ENCODE data around the gene PRR13.
"Not testable (repeated sequence)": the region's sequence is repeated elsewhere in the genome, so short reads cannot be mapped to it uniquely, and the experiment has no call there.

PRR13 gene

GRCh38 chr12:53441040-53441833 lies at the start of gene PRR13:
Gene PRR13 (plus strand): TSS chr12:53441734. CDS start chr12:53442715, 981 bp downstream.
- peak; percentile 98 for DNase-seq (ENCODE audit: low spot score)

DNA sequence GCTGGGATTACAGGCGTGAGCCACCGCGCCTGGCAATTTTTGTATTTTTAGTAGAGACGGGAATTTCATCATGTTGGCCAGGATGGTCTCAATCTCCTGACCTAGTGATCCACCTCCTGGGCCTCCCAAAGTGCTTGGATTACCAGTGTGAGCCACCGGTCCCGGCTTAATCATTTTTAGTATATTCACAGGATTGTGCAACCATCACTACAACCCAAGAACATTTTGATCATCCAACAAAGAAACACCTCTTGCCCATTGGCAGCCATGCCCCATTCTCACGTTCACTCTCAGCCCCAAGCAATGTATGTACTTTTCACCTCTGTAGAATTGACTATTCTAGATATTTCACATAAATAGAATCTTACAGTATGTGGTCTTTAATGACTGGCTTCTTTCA lies 41.6 kb upstream of the PRR13 start:
- no peak for DNase-seq (ENCODE audit: low spot score)

GRCh38 chr12:53402351-53402750 lies 39.2 kb upstream of the PRR13 start:
- not testable (repeated sequence) for DNase-seq (ENCODE audit: low spot score)

- no peak for DNase-seq (ENCODE audit: low spot score)
Measured at GRCh38 chr12:53402871-53403270, 38.7 kb upstream of the PRR13 start.

- DNase-seq (ENCODE audit: low spot score), result no peak
Measured at GRCh38 chr12:53410951-53411350, 30.6 kb upstream of the PRR13 start.

GRCh38 chr12:53413485-53414204 lies 27.9 kb upstream of the PRR13 start:
- DNase-seq (ENCODE audit: low spot score), result no peak

DNA sequence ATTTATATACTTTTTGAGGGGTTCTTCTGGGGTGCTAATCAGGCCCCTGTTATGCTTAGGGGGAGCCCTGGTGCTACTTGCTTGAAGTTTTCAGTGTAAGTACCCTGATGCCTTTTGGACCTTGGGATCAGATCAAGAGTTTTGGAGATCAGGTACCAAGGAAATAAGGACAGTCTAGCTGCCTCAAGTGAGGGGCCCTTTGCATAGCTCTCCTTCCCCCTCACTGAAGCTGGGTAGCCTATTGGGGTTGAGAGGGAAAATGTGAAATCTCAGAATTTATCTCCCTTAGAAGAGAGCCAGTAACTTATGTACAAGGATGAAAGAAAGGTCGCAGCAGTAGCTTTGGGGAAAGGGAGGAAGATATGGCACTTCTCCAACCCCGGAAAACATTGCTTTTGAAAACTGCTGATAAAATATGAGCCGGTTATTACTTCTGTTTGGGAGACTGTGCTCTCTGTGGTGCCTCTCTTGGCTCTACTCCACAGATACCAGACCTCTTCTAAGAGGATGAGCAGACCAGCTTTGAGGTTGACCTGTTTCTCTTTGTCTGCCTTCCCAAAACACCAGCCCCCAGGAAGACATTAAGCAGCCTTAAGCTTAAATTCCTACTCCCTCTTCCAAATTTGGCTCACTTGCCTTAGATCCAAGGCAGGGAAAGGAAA lies 26.6 kb upstream of the PRR13 start:
- no peak for DNase-seq (ENCODE audit: low spot score)

- DNase-seq (ENCODE audit: low spot score), result not testable (repeated sequence)
Measured at GRCh38 chr12:53415752-53416389, 25.7 kb upstream of the PRR13 start.

DNA sequence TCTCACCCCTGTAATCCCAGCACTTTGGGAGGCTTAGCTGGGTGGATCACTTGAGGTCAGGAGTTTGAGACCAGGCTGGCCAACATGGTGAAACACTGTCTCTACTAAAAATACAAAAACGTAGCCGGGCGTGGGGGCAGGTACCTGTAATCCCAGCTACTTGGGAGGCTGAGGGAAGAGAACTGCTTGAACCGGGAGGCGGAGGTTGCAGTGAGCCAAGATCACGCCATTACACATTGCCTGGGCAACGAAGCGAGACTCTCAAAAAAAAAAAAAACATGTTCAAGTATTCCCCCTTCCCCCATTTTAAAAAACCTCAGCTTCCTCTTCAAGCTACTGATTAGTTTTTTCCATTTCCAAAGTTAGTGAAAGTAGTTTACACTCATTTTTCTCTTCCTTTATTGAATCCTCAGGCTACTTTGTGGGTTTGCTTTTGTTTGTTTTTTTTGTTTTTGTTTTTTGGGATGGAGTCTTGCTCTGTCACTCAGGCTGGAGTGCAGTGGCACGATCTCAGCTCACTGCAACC lies 24.2 kb upstream of the PRR13 start:
- not testable (repeated sequence) for DNase-seq (ENCODE audit: low spot score)

DNA sequence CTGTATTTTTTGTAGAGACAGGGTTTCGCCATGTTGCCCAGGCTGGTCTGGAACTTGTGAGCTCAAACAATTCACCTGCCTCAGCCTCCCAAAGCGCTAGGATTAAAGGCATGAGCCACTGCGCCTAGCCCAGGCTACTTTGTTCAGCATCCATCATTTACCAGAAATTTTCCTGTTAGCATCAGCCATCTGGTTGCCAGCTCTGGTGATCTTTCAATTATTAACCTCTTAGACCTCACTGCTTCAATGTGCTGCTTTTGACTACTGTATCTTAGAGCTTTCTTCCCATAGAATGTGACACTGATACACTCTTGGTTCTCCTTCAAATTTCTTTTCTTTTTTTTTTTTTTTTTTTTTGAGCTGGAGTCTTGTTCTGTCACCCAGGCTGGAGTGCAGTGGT lies 23.3 kb upstream of the PRR13 start:
- DNase-seq (ENCODE audit: low spot score), result no peak

DNA sequence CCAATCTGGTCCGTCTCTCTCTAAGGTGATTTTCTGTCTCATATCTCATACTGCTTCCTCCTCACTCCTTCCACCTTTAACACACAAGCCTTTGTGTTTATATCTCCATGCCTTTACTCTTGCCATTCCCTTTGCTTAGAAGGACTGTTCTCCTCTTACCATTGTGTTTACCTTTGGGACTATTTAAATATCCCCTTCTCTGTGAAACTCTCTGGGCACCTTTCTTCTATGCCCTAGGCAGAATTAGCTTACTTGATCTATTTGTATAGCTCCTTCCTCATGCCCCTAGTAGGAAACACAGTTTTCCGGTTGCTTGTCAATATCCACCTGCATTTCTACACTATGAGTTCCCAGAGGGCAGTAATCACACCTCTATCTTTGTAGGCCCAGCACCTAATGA lies 21.8 kb upstream of the PRR13 start:
- no peak for DNase-seq (ENCODE audit: low spot score)

- not testable (repeated sequence) for DNase-seq (ENCODE audit: low spot score)
Measured at GRCh38 chr12:53422247-53422646, 19.3 kb upstream of the PRR13 start.

- DNase-seq (ENCODE audit: low spot score), result no peak
Measured at GRCh38 chr12:53423597-53423996, 17.9 kb upstream of the PRR13 start, which contains the start of gene AMHR2. Gene AMHR2 (plus strand): TSS chr12:53423855. CDS start chr12:53423935, 80 bp downstream.

DNA sequence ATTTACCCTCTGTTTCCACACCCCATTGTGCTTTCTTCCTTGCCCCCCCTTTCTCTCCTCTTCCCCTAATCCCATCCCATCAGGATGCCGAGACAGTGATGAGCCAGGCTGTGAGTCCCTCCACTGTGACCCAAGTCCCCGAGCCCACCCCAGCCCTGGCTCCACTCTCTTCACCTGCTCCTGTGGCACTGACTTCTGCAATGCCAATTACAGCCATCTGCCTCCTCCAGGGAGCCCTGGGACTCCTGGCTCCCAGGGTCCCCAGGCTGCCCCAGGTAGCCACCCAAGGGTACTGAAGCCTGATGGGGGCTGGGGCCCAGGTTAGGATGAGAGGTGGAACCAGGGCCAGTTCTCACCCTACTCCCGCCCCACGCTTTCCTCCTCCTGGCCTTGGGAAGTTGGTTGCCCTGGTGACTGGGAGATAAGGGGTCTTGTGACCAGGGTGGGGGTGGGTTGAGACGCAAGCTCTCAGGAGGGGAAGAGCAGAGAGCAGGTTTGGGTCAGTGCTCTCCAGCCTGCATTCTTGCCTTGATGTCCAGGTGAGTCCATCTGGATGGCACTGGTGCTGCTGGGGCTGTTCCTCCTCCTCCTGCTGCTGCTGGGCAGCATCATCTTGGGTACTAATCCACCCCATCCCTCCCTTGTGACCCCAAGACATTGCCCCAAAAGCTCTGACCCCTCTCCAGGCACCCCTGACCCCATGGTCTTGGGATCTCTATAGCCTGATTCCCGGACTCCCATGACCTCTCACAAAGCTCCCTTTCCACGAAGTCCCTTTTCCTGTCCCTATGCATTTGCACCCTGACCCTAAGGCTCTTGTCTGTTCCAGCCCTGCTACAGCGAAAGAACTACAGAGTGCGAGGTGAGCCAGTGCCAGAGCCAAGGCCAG lies 16.7 kb upstream of the PRR13 start:
- DNase-seq (ENCODE audit: low spot score), result peak; percentile 30

DNA sequence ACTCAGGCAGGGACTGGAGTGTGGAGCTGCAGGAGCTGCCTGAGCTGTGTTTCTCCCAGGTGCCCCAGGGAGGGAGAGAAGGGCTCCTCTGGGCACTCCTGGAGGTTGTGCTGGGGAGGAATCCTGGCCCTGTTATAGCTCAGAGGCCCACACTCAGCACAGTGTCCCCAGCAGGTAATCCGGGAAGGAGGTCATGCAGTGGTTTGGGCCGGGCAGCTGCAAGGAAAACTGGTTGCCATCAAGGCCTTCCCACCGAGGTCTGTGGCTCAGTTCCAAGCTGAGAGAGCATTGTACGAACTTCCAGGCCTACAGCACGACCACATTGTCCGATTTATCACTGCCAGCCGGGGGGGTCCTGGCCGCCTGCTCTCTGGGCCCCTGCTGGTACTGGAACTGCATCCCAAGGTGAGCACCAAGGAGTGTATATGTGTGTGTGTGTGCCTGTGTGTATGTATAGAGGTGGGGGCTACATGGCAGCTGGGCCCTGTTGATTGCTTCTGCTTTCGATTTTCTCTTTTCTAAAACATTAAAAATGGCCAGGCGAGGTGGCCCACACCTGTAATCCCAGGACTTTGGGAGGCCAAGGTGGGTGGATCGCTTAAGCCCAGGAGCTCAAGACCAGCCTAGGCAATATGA lies 15.9 kb upstream of the PRR13 start:
- DNase-seq (ENCODE audit: low spot score), result no peak

DNA sequence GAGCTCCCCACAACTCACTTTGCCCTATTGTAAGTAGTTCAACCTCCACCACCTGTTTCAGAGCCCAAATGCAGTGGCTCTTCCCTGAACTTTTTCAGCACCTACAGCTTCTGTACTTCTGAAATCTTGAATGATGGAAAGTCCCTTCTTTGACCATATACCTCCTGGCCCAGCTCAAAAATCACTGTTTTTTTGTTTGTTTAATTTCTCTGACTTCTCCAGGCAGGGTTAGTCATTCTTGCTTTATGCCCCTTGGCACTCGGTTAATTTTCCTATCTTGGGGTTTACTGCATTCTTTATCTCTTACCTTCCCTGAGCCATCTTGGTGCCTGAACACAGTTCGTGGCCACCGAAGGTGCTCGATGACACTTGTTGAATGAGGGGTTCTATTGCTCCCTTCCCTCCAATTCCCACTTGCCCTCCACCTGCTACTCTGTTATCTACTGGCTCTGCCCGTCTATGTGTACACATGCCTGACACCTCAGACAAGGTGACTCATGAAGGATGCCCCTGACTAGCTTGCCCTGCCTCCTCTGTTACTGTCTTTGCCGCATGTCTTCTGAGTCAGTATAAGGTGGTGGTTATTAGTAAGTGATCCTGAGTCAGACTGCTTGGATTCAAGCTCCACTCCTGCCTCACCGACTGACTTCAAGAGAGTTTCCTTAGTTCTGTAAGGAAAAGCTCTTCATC lies 13.5 kb upstream of the PRR13 start:
- no peak for DNase-seq (ENCODE audit: low spot score)

GRCh38 chr12:53428741-53429140 lies 12.8 kb upstream of the PRR13 start:
- DNase-seq (ENCODE audit: low spot score), result no peak

GRCh38 chr12:53430116-53430515 lies 11.4 kb upstream of the PRR13 start:
- no peak for DNase-seq (ENCODE audit: low spot score)

GRCh38 chr12:53431187-53431586 lies 10.3 kb upstream of the PRR13 start:
- DNase-seq (ENCODE audit: low spot score), result no peak

DNA sequence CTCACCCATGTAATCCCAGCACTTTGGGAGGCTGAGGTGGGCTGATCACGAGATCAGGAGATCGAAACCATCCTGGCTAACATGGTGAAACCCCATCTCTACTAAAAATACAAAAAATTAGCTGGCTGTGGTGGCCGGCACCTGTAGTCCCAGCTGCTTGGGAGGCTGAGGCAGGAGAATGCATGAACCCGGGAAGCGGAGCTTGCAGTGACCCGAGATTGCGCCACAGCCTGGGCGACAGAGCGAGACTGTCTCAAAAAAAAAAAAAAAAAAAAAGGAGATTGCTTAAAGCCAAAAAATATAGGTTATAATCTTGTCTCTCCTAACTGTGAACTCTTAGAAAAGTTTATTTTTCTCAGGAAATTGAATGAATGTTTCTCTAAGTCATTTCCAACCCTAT lies 6.2 kb upstream of the PRR13 start:
- DNase-seq (ENCODE audit: low spot score), result not testable (repeated sequence)

Data from hematopoietic multipotent progenitor cell treated with erythropoietin and hydrocortisone succinate and interleukin-3 and kit ligand, for 17 days (in vitro differentiated cells).